ENCODE data around the gene RESP18. TPM values are rescaled to one million over a fixed set of nuclear protein-coding genes. Genes with fewer than 3 reads are reported as not detected.
A peak's percentile ranks its signal among the peaks of the same experiment; 100 is the strongest.

Gene RESP18
- total RNA-seq, 1 donor from 2014 or later: not detected

GRCh38 chr2:219286436-219287115, 46.0 kb downstream of the RESP18 start:
- H3K27me3 ChIP-seq (ENCODE audit: control insufficient read depth in 3 of 3, insufficient read depth in 3 of 3, low read length in 3 of 3): no peaks in the 10 kb centered on the region
- H3K4me3 ChIP-seq (ENCODE audit: low read length in 3 of 3): no peak overlapping the region
- peaks cover 38 to 45% (median 45%) of the 10 kb centered on the region in 3 donors for H3K36me3 ChIP-seq (ENCODE audit: control insufficient read depth in 3 of 3, insufficient read depth in 3 of 3, low read length in 3 of 3)
- no peaks in the 10 kb centered on the region for H3K9me3 ChIP-seq (ENCODE audit: control insufficient read depth in 3 of 3, low read length in 3 of 3)
- H3K27ac ChIP-seq (ENCODE audit: low read depth, low read length): peak overlapping the region; percentile 51
- H3K4me1 ChIP-seq (ENCODE audit: control insufficient read depth in 3 of 3, insufficient read depth in 3 of 3, low read length in 3 of 3): peaks cover 2 to 18% (median 10%) of the 10 kb centered on the region in 3 donors
- H3K9ac ChIP-seq (ENCODE audit: low read depth in 1 of 3, low read length in 3 of 3): peak overlapping the region in 1 of 3 donors; percentile 16

- no peak overlapping the region for H3K4me3 ChIP-seq (ENCODE audit: low read length in 3 of 3)
- peaks cover 44 to 52% (median 51%) of the 10 kb centered on the region in 3 donors for H3K36me3 ChIP-seq (ENCODE audit: control insufficient read depth in 3 of 3, insufficient read depth in 3 of 3, low read length in 3 of 3)
- H3K4me1 ChIP-seq (ENCODE audit: control insufficient read depth in 3 of 3, insufficient read depth in 3 of 3, low read length in 3 of 3): peaks cover 3 to 24% (median 10%) of the 10 kb centered on the region in 3 donors
- peak overlapping the region; percentile 51 for H3K27ac ChIP-seq (ENCODE audit: low read depth, low read length)
- no peak overlapping the region for H3K9ac ChIP-seq (ENCODE audit: low read depth in 1 of 3, low read length in 3 of 3)
- H3K9me3 ChIP-seq (ENCODE audit: control insufficient read depth in 3 of 3, low read length in 3 of 3): no peaks in the 10 kb centered on the region
- H3K27me3 ChIP-seq (ENCODE audit: control insufficient read depth in 3 of 3, insufficient read depth in 3 of 3, low read length in 3 of 3): no peaks in the 10 kb centered on the region
Measured at GRCh38 chr2:219285894-219286425, 46.6 kb downstream of the RESP18 start.

- Histone ChIP-seq H3K4me1 (ENCODE audit: control insufficient read depth in 3 of 3, insufficient read depth in 3 of 3, low read length in 3 of 3) (peaks cover 8 to 30% (median 14%) of the 10 kb centered on the region in 3 donors), H3K9ac (ENCODE audit: low read depth in 1 of 3, low read length in 3 of 3) (no peak overlapping the region)
Measured at GRCh38 chr2:219285373-219285735, 47.2 kb downstream of the RESP18 start.

GRCh38 chr2:219284501-219285372, 47.8 kb downstream of the RESP18 start:
- H3K9me3 ChIP-seq (ENCODE audit: control insufficient read depth in 3 of 3, low read length in 3 of 3): no peaks in the 10 kb centered on the region
- no peaks in the 10 kb centered on the region for H3K27me3 ChIP-seq (ENCODE audit: control insufficient read depth in 3 of 3, insufficient read depth in 3 of 3, low read length in 3 of 3)
- H3K4me1 ChIP-seq (ENCODE audit: control insufficient read depth in 3 of 3, insufficient read depth in 3 of 3, low read length in 3 of 3): peaks cover 14 to 37% (median 18%) of the 10 kb centered on the region in 3 donors
- H3K9ac ChIP-seq (ENCODE audit: low read depth in 1 of 3, low read length in 3 of 3): no peak overlapping the region
- peaks cover 52 to 59% (median 58%) of the 10 kb centered on the region in 3 donors for H3K36me3 ChIP-seq (ENCODE audit: control insufficient read depth in 3 of 3, insufficient read depth in 3 of 3, low read length in 3 of 3)
- H3K4me3 ChIP-seq (ENCODE audit: low read length in 3 of 3): no peak overlapping the region
- H3K27ac ChIP-seq (ENCODE audit: low read depth, low read length): no peak overlapping the region

More at GRCh38 chr2:219285373-219285735, 47.2 kb downstream of the RESP18 start:
- Histone ChIP-seq H3K9me3 (ENCODE audit: control insufficient read depth in 3 of 3, low read length in 3 of 3) (no peaks in the 10 kb centered on the region), H3K27me3 (ENCODE audit: control insufficient read depth in 3 of 3, insufficient read depth in 3 of 3, low read length in 3 of 3) (no peaks in the 10 kb centered on the region), H3K4me3 (ENCODE audit: low read length in 3 of 3) (no peak overlapping the region), H3K27ac (ENCODE audit: low read depth, low read length) (no peak overlapping the region), H3K36me3 (ENCODE audit: control insufficient read depth in 3 of 3, insufficient read depth in 3 of 3, low read length in 3 of 3) (peaks cover 50 to 58% (median 57%) of the 10 kb centered on the region in 3 donors)

- peaks cover 54 to 59% (median 58%) of the 10 kb centered on the region in 3 donors for H3K36me3 ChIP-seq (ENCODE audit: control insufficient read depth in 3 of 3, insufficient read depth in 3 of 3, low read length in 3 of 3)
- no peak overlapping the region for H3K4me3 ChIP-seq (ENCODE audit: low read length in 3 of 3)
- H3K27ac ChIP-seq (ENCODE audit: low read depth, low read length): no peak overlapping the region
- no peaks in the 10 kb centered on the region for H3K27me3 ChIP-seq (ENCODE audit: control insufficient read depth in 3 of 3, insufficient read depth in 3 of 3, low read length in 3 of 3)
- H3K9me3 ChIP-seq (ENCODE audit: control insufficient read depth in 3 of 3, low read length in 3 of 3): no peaks in the 10 kb centered on the region
- peaks cover 25 to 48% (median 28%) of the 10 kb centered on the region in 3 donors for H3K4me1 ChIP-seq (ENCODE audit: control insufficient read depth in 3 of 3, insufficient read depth in 3 of 3, low read length in 3 of 3)
- no peak overlapping the region for H3K9ac ChIP-seq (ENCODE audit: low read depth in 1 of 3, low read length in 3 of 3)
Measured at GRCh38 chr2:219282943-219283581, 49.5 kb downstream of the RESP18 start.

GRCh38 chr2:219282375-219282774, 50.2 kb downstream of the RESP18 start:
- Histone ChIP-seq H3K4me1 (ENCODE audit: control insufficient read depth in 3 of 3, insufficient read depth in 3 of 3, low read length in 3 of 3) (peaks cover 32 to 55% (median 35%) of the 10 kb centered on the region in 3 donors), H3K9ac (ENCODE audit: low read depth in 1 of 3, low read length in 3 of 3) (no peak overlapping the region)

GRCh38 chr2:219281588-219281987, 51.0 kb downstream of the RESP18 start:
- Histone ChIP-seq H3K4me1 (ENCODE audit: control insufficient read depth in 3 of 3, insufficient read depth in 3 of 3, low read length in 3 of 3) (peaks cover 32 to 52% (median 36%) of the 10 kb centered on the region in 3 donors), H3K9ac (ENCODE audit: low read depth in 1 of 3, low read length in 3 of 3) (peak overlapping the region in 1 of 3 donors; percentile 12), H3K4me3 (ENCODE audit: low read length in 3 of 3) (no peak overlapping the region), H3K27me3 (ENCODE audit: control insufficient read depth in 3 of 3, insufficient read depth in 3 of 3, low read length in 3 of 3) (no peaks in the 10 kb centered on the region), H3K36me3 (ENCODE audit: control insufficient read depth in 3 of 3, insufficient read depth in 3 of 3, low read length in 3 of 3) (peaks cover 54 to 59% (median 58%) of the 10 kb centered on the region in 3 donors), H3K27ac (ENCODE audit: low read depth, low read length) (no peak overlapping the region), H3K9me3 (ENCODE audit: control insufficient read depth in 3 of 3, low read length in 3 of 3) (no peaks in the 10 kb centered on the region)

More at GRCh38 chr2:219282375-219282774, 50.2 kb downstream of the RESP18 start:
- H3K4me3 ChIP-seq (ENCODE audit: low read length in 3 of 3): no peak overlapping the region
- H3K9me3 ChIP-seq (ENCODE audit: control insufficient read depth in 3 of 3, low read length in 3 of 3): no peaks in the 10 kb centered on the region
- no peak overlapping the region for H3K27ac ChIP-seq (ENCODE audit: low read depth, low read length)
- H3K36me3 ChIP-seq (ENCODE audit: control insufficient read depth in 3 of 3, insufficient read depth in 3 of 3, low read length in 3 of 3): peaks cover 54 to 59% (median 58%) of the 10 kb centered on the region in 3 donors
- H3K27me3 ChIP-seq (ENCODE audit: control insufficient read depth in 3 of 3, insufficient read depth in 3 of 3, low read length in 3 of 3): no peaks in the 10 kb centered on the region

- H3K4me1 ChIP-seq (ENCODE audit: control insufficient read depth in 3 of 3, insufficient read depth in 3 of 3, low read length in 3 of 3): peaks cover 30 to 45% (median 31%) of the 10 kb centered on the region in 3 donors
- H3K36me3 ChIP-seq (ENCODE audit: control insufficient read depth in 3 of 3, insufficient read depth in 3 of 3, low read length in 3 of 3): peaks cover 52 to 53% (median 53%) of the 10 kb centered on the region in 3 donors
- H3K27me3 ChIP-seq (ENCODE audit: control insufficient read depth in 3 of 3, insufficient read depth in 3 of 3, low read length in 3 of 3): no peaks in the 10 kb centered on the region
- H3K9ac ChIP-seq (ENCODE audit: low read depth in 1 of 3, low read length in 3 of 3): peak overlapping the region in 1 of 3 donors; percentile 94
- peak overlapping the region in 2 of 3 donors; percentile 88 to 92 for H3K4me3 ChIP-seq (ENCODE audit: low read length in 3 of 3)
- H3K9me3 ChIP-seq (ENCODE audit: control insufficient read depth in 3 of 3, low read length in 3 of 3): no peaks in the 10 kb centered on the region
- H3K27ac ChIP-seq (ENCODE audit: low read depth, low read length): no peak overlapping the region
Measured at GRCh38 chr2:219280651-219281050, 51.9 kb downstream of the RESP18 start.

- Histone ChIP-seq H3K27ac (ENCODE audit: low read depth, low read length) (peak overlapping the region; percentile 90), H3K4me1 (ENCODE audit: control insufficient read depth in 3 of 3, insufficient read depth in 3 of 3, low read length in 3 of 3) (peaks cover 29 to 44% (median 30%) of the 10 kb centered on the region in 3 donors), H3K4me3 (ENCODE audit: low read length in 3 of 3) (peak overlapping the region; percentile 87 to 92 (median 88)), H3K27me3 (ENCODE audit: control insufficient read depth in 3 of 3, insufficient read depth in 3 of 3, low read length in 3 of 3) (no peaks in the 10 kb centered on the region), H3K9ac (ENCODE audit: low read depth in 1 of 3, low read length in 3 of 3) (peak overlapping the region; percentile 90 to 94 (median 91)), H3K9me3 (ENCODE audit: control insufficient read depth in 3 of 3, low read length in 3 of 3) (no peaks in the 10 kb centered on the region), H3K36me3 (ENCODE audit: control insufficient read depth in 3 of 3, insufficient read depth in 3 of 3, low read length in 3 of 3) (peaks cover 46 to 47% (median 46%) of the 10 kb centered on the region in 3 donors)
Measured at GRCh38 chr2:219279916-219280516, 52.5 kb downstream of the RESP18 start.

Measured in skeletal muscle tissue (tissue), 4 donors.